ENCODE results near the gene SCAF8. TPM values are rescaled to one million over a fixed set of nuclear protein-coding genes. Genes with fewer than 3 reads are reported as not detected.

Gene SCAF8
- total RNA-seq, 1 donor from 2014 or later = 29.2 TPM

MicroRNAs within 50 kb of the gene (microRNA counts, 767-probe panel; counts per million panel counts)
- microRNA hsa-miR-1273c = not detected

Small RNA genes lying within 50 kb of the gene (microRNA-seq; reads per million reads assigned to microRNA genes)
- not detected for gene MIR1273C

Other genes with a start within 250 kb of the SCAF8 start
- 10.0 and 12.8 TPM in 2 replicates for gene CNKSR3, start 222.7 kb upstream of the SCAF8 start, total RNA-seq

All from myocyte (in vitro differentiated cells).